Dermis blood vessel endothelial cell (primary cell): ENCODE data around the gene PHF11. TPM values are rescaled to one million over a fixed set of nuclear protein-coding genes. Genes with fewer than 3 reads are reported as not detected.
A peak's percentile ranks its signal among the peaks of the same experiment; 100 is the strongest.
"Not testable (repeated sequence)": the region's sequence is repeated elsewhere in the genome, so short reads cannot be mapped to it uniquely, and the experiment has no call there.

Source experiments
- DNase-seq: peaks from one replicate; pipeline ENCODE4 v3.0.0; 2010
- total RNA-seq: library from RNA; depleted of rRNA; stranded (reverse); fragments of >200 nt; gene quantifications from 2 replicates; pipeline ENCODE4 v1.2.3, GENCODE V29; 2014

PHF11 gene
- total RNA-seq: 11.1 and 13.7 TPM in 2 replicates

GRCh38 chr13:49495783-49496762, at the start of gene PHF11:
Gene PHF11 (plus strand): TSS chr13:49495953. CDS start chr13:49496002, 49 bp downstream.
- DNase-seq: peak; percentile 74

GRCh38 chr13:49446473-49446872, 49.3 kb upstream of the PHF11 start:
- no peak for DNase-seq

GRCh38 chr13:49448753-49449152, 47.0 kb upstream of the PHF11 start:
- DNase-seq: no peak

- no peak for DNase-seq
These were observed 45.5 kb upstream of the PHF11 start for GRCh38 chr13:49450105-49450819.

GRCh38 chr13:49452725-49453457, 42.9 kb upstream of the PHF11 start:
- no peak for DNase-seq

- no peak for DNase-seq
These were observed 42.3 kb upstream of the PHF11 start for GRCh38 chr13:49453465-49453864.

GRCh38 chr13:49454388-49455006, 41.3 kb upstream of the PHF11 start:
- DNase-seq: no peak

GRCh38 chr13:49455007-49455398, 40.8 kb upstream of the PHF11 start:
- DNase-seq: no peak

GRCh38 chr13:49456156-49456555, 39.6 kb upstream of the PHF11 start:
- no peak for DNase-seq

GRCh38 chr13:49457221-49457620, 38.5 kb upstream of the PHF11 start:
- DNase-seq: peak; percentile 26

- DNase-seq: no peak
These were observed 36.2 kb upstream of the PHF11 start for GRCh38 chr13:49459580-49459979.

- DNase-seq: no peak
These were observed 31.7 kb upstream of the PHF11 start for GRCh38 chr13:49464085-49464484.

GRCh38 chr13:49464621-49465325, 31.0 kb upstream of the PHF11 start:
- no peak for DNase-seq

GRCh38 chr13:49466292-49466838, 29.4 kb upstream of the PHF11 start:
- DNase-seq: no peak

- DNase-seq: no peak
These were observed 23.6 kb upstream of the PHF11 start for GRCh38 chr13:49472186-49472585.

- no peak for DNase-seq
These were observed 19.2 kb upstream of the PHF11 start for GRCh38 chr13:49476529-49476928.

- no peak for DNase-seq
These were observed 14.0 kb upstream of the PHF11 start for GRCh38 chr13:49481788-49482187.

GRCh38 chr13:49488563-49488962, 7.2 kb upstream of the PHF11 start:
- DNase-seq: no peak

- DNase-seq: no peak
These were observed 1.1 kb upstream of the PHF11 start for GRCh38 chr13:49494645-49495044.

- DNase-seq: not testable (repeated sequence)
These were observed 1.1 kb downstream of the PHF11 start for GRCh38 chr13:49496837-49497236.

GRCh38 chr13:49497272-49497671, 1.5 kb downstream of the PHF11 start:
- DNase-seq: no peak

GRCh38 chr13:49498206-49498605, 2.5 kb downstream of the PHF11 start:
- no peak for DNase-seq
